ENCODE results near the gene LCP2.
A peak's percentile ranks its signal among the peaks of the same experiment; 100 is the strongest.

The LCP2 gene

DNA sequence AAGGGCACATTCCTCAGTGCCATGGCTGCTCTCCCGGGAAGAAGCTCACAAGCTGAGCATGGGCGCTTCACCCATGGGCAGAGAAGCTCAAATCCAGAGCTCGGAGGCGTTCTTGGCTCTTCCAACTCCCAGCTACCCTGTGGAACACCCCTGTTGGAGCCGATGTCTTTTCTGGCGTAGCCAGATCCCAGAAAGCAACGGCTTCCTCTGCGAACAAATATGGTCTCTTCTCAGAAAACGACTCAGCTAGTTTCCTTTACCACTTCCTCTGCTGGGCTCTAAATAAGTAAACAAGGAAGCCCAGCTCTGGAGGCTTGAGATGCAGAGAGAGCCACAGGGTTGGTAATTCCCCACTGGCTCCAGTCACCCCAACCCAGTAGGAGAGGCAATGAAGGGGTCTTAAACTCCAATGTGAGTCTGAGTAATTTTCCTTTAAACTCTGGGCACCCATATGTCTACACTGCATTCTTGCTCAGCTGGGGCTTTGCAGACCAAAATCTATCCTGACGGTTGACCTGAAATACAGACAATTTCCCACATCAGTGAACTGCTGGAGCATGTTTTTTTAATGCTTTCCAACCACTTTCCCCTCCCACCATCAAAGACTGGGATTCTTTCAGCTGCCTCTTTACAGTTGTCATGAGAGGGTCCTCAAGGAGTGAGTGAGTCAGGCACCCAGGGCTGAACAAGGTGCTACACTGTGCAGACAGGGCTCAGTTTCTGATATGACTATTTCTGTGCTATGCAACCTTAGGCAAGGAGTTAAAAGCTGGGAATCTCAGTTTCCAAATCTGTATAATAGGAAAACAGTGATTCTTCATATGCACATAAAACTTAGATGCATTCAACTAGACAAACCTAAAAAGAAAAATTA, at the start of gene LCP2:
TSS of gene LCP2 (minus strand) at position 189 of the 874 bp plus-strand sequence. CDS start at position 23, 166 bp downstream.
- peak; percentile 64 for DNase-seq

DNA sequence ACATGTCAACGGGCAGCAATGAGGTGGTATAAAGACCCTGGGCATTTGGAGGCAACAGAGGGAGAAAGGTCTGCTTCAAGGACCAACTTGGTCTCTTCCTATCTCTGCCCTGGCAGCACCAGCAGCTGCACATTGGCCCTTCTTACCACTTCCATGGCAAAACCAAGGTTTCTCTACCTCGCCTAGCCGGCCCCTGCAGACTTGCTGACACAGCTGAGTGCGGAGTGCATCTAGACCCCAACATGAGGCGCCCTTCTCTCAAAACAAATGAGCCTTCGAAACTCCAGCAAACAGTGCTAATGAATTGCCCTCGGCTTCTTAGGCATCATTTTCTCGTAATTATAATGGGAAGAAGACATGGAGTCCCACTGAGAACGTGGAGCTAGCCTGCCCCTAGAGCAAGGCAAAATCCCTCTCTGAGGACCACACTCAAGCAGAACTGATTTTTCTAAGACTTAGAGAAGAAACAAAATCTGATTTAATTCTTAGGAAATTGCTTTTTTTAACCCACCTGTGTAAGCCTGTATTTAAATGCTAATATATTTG, 49.5 kb upstream of the LCP2 start:
- DNase-seq, result no peak

DNA sequence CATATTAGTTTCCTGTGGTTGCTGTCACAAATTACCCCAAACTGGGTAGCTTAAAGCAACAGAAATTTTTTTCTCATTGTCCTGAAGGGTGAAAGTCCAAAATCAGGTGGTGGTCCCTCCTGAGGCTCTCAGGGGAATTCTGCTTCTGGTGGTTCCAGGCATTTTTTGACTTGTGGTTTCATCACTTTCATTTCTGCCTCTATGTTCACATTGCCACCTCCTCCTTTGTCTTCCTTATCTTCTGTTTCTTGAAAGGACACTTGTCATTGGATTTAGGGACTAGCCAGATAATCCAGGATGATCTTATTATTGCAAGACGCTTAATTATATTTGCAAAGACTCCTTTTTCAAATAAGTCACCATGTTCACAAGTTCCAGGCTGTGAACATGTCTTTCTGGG, 48.4 kb upstream of the LCP2 start:
- DNase-seq, result no peak

DNA sequence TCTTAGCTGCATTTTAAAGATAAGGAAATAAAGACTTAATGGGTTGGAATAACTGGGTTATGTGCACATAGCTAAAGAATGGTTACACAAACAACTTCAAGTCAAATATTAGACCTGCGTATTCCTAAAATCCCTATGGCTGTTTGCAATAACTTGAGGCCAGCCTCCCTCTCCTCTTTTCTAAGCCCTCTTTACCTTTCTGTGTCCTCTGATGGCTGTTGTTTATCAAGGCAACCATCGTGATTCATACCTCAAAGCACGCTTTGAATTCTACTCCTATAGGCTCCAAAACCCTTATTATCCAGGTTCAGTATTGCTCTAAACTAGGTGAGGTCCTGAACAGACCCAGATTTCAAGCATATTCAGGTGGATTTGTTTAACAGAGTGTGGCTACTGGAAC, 45.6 kb upstream of the LCP2 start:
- DNase-seq, result no peak

DNA sequence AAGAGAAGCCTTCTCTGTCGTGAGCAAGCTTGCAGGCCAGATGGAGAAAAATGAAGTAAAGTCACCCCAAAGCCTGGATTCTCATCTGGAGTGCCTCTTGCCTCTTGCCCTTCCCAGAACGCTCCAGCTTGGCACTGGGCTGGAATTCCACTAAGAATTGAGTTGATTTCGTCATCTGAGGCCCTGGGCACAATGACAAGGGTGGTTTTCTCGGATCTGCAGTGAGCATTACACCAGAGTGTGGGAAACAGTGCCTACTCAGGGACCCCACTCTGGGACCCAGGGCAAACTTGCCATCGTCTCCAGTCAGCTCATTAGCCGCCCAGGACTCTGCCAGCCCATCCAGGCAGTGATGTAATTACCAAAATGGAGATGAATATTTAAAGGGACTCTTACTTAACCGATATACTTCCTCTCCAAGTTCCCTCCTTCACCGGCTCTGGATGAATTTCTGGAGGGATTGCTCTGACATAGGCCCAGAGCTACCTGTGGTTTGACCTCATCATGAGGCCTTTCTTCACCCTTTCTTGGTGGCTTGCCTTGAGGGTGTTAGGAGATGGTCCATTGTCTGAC, 44.7 kb upstream of the LCP2 start:
- DNase-seq, result no peak

DNA sequence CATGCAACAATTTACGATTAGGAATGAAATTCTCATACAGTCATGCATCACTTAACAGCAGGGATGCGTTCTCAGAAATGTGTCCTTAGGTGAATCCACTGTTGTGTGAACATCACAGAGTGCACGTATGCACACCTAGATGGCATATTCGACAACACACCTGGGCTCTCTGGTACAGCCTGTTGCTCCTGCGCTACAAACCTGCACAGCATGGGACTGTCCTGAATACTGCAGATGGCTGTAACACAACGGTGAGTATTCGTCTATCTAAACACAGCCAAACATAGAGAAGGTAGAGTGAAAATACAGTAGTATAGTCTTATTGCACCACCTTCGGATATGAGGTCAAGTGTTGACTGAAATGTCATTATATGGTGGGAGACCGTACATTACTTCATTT, 44.0 kb upstream of the LCP2 start:
- no peak for DNase-seq

DNA sequence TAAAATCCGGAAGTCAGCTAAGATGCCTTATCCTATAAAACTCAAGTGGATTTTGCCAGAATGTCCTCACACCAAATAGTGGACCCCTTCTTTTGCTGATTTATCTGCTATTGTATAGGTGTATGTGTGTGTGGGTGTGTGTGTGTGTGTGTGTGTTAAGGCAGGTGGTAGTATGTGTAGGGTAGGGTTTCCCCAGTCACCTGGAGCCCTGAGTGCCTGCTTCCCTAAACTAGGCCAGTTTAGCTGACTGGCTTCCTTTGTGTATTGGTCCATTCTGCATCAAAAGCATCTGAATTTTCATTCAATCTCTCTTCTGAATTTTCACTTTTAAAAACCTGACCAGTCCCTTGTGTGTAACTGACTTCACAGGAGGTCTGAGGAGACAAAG, 42.2 kb upstream of the LCP2 start:
- no peak for DNase-seq

DNA sequence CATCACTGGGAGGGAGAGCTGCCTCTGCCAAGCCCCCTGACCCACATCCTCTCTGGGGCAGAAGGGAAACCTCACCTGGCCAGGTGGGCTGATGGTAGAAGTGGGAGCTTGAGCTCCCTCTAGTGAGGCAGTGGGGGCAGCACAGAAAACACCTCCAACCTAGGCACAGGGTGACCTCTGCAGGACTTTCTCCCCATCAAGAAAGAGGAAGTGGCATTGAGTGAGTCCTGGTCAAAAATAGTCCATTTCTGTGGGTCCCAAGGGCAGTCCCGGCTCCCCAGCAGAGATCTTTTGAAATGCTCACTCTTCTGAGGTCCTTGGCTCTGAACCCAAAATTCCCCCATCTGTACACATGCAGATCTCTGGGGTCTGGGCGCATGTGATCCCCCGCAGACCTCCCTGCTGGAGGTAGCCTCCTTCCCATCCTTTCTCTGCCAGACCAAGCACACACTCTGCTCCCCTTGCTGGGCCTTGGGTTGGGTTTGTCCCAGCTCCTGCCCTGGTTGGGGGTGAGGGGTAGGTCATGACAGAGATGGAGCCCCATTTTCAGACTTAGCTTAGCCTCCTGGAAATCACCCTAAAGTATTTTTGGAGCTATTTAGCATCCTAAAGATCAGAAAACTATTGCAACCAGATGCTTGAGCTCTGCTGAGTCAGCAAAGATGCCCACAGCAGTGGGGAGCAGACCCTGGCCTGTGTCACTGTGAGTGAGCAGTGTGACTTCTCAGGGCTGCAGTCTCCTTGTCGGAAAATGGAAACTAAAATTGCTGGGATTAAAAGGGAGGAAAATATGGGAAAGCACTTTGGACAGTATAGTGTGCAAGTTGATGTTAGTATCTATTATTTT, 41.6 kb upstream of the LCP2 start:
- DNase-seq, result peak; percentile 59

DNA sequence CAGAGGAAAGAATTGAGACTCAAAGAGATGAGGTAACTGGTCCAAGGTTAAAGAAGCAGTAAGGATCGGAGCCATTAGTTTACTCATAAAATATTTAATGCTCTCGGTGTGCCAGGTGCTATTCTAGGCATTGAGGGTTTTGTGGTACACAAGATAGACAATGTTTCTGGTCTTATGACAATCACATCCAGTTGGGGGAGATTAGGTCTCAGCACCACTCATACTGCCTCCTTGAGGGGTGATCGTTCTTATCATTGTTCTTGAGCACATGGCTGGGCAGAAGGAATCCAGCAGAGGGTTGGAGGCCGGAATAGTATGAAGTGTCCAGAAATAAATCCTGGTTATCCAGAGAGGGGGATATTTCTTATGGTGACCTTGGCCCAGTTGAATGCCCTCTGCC, 40.7 kb upstream of the LCP2 start:
- no peak for DNase-seq

DNA sequence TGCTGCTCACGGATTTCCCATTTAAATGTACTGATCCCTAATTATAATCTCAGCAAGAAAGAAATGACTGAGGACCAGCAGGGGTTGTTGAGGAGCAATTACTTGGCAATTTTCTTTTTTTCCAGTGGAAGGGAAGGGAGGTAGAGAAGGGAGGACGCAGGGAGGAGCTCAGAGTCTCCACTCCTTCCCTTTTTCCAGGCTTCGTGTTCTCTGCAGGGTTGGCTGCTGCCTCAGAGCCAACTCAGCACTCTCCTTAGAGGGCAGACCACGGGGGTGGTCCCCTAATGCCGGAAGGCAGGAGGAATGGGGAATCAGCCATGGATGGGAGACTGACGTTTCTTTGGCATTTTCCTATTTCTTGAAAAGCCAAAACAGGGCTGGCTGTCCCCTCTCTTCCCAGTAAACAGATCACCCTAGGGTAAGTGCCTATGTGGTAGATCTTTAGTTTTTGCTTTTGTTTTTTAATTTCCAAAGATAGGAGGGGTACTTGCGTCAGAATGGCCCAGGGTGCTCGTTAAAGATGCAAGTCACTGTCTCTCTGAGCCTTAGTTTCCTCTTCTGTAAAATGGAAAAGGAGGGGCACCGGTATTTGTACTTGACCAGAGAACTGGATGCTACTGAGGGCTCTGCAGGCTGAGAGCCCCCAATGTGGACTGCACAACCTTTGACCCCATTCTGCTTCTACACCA, 39.6 kb upstream of the LCP2 start:
- DNase-seq, result no peak

DNA sequence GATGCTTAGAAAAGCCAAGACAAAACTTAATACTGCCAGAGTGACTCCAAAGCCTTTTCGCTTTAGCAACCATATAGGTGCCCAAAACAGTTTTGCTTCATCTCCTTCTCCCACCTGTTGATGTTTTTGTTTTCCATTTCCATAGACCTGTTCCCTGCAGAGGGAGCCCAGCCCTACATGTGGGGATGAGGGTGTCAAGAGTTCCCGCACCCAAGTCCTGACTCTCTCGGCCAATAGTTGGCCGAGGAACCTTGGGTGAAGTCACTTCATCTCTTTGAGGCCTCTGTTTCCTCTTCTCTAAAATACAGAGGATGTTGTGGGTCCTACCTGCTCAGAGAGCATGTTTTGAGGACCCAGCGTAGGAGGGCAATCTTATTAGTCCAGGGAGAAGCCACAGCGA, 38.5 kb upstream of the LCP2 start:
- DNase-seq, result no peak

DNA sequence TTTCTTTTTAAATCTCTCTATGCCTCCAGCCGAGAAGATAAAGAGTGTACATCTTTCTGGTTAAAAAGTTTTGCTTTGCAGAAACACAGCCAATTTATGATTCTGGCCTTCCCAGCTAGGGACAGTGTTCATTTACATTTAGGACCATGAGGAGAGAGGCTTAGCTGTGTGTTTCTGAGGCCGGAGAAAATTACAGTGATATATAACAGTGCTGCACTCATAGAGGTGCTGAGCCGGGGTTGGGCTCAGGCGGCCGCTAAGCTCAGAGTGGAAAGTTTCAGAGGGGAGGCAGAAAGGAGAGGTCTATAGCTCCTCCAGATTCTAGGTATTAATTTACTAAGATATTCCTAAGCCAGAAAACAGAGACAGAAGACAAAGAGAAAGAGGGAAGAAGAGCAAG, 37.0 kb upstream of the LCP2 start:
- peak; percentile 20 for DNase-seq

DNA sequence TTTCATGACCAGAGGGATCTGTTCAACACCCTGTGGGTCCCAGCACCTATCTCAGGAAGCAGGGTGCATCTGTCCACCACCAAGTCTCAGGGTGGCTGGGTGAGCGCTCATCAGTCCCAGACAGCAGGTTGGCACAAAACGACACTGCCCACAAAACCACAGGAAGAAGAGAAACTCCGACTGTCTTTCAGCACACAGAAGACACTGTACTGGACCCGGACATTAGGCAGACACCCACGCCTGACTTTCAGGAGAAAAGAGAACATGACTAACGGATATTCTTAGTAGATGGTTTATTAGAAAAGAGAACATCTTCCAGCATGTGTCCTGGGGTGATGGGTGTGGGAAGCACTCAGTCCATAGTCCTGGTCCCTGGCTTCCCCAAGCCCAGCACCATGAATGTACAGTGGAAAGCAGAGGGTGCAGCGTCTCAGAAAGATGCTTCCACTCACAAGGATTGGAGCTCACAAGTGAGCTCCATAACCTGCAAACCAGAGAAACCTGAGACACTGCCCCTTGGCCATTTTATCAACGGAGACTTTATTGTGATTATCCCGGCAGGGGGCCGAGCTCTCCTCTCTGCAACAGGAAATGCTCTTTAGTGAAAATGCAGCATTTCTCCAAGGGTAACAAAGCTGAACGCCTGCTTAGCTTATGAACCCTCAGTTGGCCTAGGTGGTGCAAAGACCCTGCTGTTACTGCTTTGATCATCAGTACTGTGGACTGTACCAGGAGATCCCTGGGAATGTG, 35.8 kb upstream of the LCP2 start:
- peak; percentile 69 for DNase-seq

DNA sequence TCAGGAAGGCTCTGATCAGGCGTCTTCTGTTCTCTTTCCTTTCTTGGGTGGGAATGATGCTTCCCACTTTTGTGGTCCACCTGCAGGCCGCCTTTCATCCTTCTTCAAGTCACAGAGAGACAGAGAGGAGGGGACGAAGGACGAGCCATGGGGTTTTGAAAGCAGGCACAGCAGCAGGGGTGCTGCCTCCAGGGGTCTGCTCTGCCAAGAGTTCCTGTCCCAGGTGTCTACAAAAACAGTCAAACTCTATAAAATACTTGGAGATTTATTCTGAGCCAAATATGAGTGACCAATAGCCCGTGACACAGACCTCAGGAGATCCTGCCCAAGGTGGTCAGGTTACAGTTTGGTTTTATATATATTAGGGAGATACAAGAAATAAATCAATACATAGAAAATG, 34.5 kb upstream of the LCP2 start:
- DNase-seq, result no peak

DNA sequence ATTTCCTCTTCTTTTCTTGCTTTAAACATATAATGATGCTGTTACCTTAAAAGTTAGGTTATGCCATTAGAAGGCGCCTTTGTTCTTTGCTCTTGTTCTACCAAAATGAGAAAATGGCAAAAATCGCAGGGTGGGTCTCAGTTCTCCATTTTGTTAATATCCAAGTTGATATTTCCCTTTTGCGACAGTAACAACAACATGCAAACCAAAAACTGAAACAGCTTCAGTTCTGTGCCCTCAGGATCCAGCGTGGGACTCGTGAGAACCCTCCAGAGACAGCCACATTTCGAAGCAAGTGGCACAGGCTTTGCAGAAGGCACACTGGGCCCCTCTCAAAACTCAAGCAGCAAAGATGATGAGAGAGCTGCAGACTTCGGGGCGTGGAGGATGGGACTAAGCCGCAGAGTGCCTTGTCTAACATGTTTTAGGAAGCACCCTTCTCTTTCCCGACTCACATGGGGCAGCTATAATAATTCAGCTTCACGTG, 33.0 kb upstream of the LCP2 start:
- DNase-seq, result peak; percentile 31

DNA sequence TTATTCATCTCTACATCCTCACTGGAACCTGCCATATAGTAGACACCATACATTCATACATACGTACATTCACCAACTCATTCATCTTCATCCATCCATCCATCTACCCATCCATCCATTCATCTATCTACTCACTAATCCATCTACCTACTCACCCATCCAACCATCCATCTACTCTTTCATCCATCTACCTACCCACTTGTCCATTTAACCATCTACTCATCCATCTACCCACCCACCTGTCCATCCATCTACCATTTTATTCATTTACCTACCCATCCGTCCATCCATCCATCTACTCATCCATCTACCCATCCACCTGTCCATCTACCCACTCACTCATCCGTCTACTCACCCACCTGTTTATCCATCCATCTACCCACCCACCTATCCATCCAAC, 31.9 kb upstream of the LCP2 start:
- no peak for DNase-seq

DNA sequence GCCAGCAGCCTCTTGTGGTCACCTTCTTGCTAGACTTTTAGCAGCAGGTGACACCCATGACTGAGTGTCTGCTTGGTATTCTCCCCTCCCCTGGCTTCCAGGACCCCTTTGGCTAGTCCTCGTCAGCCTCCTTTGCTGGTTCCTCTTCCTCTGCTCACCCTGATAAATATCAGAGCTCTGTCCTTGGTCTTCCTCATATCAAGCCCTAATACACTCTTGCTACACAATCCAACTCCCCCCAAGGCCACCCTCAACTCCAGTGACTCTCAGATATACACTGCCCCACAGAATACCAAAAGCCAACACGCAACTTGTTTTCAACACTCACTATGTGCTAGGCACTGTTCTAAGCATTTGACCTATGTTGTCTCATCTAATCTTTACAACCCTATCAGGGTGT, 30.3 kb upstream of the LCP2 start:
- DNase-seq, result no peak

DNA sequence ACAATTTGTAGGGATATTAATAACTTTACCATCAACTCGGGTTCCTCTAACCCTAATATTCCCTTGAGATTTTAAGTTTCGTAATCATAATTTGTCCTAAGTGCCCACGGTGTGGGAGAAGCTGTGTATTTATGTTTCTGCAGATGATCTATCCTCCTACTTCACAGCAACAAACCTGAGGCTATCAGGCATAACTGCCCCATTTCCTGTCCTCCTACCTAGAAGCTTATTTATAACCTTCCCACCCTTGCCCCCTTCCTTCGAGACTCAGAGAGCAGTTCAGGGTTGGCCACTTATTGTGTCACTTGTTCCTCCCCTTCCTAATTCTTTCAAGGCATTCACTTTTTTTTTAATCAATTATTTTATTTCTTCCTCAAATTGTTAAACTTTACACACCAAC, 29.6 kb upstream of the LCP2 start:
- no peak for DNase-seq

DNA sequence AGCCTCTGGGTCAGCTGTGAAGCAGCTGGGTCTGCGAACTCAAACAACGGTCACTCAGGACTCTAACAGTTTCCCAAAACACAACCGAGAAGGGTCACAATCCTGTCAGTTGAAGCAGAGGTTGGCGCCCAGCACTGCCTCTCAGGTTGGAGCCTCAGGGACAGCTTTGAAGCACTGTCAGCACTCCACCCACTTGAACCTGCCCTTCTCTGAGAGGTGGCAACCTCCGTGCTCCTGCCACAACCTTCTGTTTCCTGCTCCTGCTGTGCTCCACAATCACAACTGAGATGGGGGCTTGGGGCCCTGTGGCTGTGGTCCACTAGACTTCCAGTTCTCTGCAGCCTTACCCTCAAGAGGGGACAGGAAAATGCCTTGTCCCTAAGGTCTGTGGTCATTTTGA, 21.7 kb upstream of the LCP2 start:
- no peak for DNase-seq

DNA sequence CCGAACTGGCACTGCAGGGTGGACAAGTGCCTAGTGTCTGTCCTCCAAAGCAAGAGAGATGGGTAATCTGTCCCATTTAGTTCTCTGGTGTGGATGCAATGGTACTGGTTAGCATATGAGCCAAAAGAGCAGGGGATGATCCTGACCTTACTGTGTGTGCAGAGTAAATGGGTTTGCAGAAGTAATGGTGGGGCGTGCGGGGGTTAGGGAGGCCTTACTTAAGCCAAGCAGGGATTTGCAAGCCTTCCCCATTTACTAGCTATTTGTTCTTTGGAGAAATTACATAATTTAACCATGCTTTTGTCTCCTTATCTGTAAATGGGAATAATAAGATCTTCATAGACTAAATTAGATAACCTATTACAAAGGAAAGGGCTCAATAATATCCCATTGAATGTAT, 19.9 kb upstream of the LCP2 start:
- no peak for DNase-seq

DNA sequence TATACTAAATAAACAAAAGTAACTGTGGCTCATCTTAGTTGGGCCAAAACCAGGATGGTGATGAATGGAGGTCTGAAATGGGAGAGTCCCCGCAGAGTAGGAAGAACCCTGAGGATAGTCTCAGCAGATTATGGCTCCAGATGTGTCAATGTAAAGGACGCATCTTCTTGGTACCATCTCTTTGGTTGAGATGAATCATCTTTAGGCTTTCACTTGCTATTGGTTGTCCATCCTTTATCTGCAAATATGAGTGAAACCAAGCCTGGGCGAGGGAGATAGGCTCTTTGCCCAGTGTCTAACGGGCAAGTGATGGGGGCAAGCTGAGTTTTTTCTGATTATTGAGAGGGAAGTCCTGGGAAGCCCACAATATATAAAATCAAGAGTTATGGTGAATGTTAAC, 19.4 kb upstream of the LCP2 start:
- DNase-seq, result no peak

DNA sequence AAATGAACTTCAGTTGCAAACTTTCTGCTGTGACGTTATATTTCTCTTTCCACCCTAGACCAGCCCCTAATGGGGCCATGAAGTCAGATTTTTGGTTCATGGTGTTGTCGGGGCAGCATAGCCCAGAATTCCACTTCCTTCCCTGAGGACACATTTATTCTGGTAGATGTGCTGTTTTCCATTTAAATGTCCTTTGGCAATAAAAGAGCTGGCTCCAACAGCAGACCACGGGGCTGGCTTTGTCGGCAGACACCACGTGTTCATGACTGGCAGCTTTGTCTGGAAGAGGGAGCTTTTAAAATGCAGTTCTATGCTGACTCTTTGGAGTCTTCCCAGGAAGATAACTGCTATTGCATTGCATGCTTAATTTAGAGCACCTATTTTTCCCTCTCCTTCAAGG, 17.6 kb upstream of the LCP2 start:
- DNase-seq, result no peak

Measured in stimulated activated CD4-positive, alpha-beta T cell treated with anti-CD3 and anti-CD28 coated beads, Interleukin-1b, Interleukin-23, amount 100 ng/mL, for 48 hours (primary cell).